Measurements from ENCODE around the gene LRP1.

- TF ChIP-seq, protein P1, sequence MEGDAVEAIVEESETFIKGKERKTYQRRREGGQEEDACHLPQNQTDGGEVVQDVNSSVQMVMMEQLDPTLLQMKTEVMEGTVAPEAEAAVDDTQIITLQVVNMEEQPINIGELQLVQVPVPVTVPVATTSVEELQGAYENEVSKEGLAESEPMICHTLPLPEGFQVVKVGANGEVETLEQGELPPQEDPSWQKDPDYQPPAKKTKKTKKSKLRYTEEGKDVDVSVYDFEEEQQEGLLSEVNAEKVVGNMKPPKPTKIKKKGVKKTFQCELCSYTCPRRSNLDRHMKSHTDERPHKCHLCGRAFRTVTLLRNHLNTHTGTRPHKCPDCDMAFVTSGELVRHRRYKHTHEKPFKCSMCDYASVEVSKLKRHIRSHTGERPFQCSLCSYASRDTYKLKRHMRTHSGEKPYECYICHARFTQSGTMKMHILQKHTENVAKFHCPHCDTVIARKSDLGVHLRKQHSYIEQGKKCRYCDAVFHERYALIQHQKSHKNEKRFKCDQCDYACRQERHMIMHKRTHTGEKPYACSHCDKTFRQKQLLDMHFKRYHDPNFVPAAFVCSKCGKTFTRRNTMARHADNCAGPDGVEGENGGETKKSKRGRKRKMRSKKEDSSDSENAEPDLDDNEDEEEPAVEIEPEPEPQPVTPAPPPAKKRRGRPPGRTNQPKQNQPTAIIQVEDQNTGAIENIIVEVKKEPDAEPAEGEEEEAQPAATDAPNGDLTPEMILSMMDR (IDR thresholded peaks at IDR 0.05; ENCODE audit: low read depth, low read length, poor library complexity, severe bottlenecking): no peak
- TF ChIP-seq EZH2phosphoT487 (IDR thresholded peaks at IDR 0.05; ENCODE audit: borderline replicate concordance, low read length): no peak
Measured at GRCh38 chr12:57223191-57224165, 95.2 kb downstream of the LRP1 start.

Data from DOHH2 (cell line).